Prostate gland (tissue), 2 donors: ENCODE measurements around the gene MBOAT2. TPM values are rescaled to one million over a fixed set of nuclear protein-coding genes. Genes with fewer than 3 reads are reported as not detected.
A peak's percentile ranks its signal among the peaks of the same experiment; 100 is the strongest.

Experiments
- DNase-seq: peaks from one replicate; pipeline ENCODE4 v3.0.0-alpha.2; 2019; ENCODE audit warnings: low spot score
- H3K27ac ChIP-seq, 2 donors: fragments of 200-600 bp; sonication (generic); 2 replicates each; pipeline ENCODE4 v1.5.1; 2017 to 2019
- H3K27me3 ChIP-seq: fragments of 200-600 bp; sonication (generic); replicated peaks from 2 replicates; pipeline ENCODE4 v1.5.1; 2019; ENCODE audit not compliant: insufficient read depth
- H3K36me3 ChIP-seq, 2 donors: fragments of 200-600 bp; sonication (generic); 1 replicate in 1 of 2; 2 replicates in 1 of 2; pipeline versions ENCODE4 v1.5.1 to v1.8.1; 2017 to 2019
- H3K4me1 ChIP-seq: fragments of 200-600 bp; sonication (generic); replicated peaks from 2 replicates; pipeline ENCODE4 v1.5.1; 2019
- H3K4me3 ChIP-seq, 2 donors: fragments of 200-600 bp; sonication (generic); 2 replicates each; pipeline ENCODE4 v1.5.1; 2017 to 2019
- H3K9me3 ChIP-seq: fragments of 200-600 bp; sonication (generic); 2 replicates; pipeline ENCODE4 v1.5.1; 2017
- CTCF ChIP-seq, 4 experiments: fragments of 200-600 bp in 2 of 4; fragments of 450-650 bp in 2 of 4; sonication (generic) in 2 of 4; IDR thresholded peaks; 1 replicate in 3 of 4; 2 replicates in 1 of 4; pipeline ENCODE4 v1.5.1; 2016 to 2019; ENCODE audit warnings: antibody characterized with exemption in 4 of 4, mild to moderate bottlenecking in 2 of 4, moderate library complexity in 2 of 4
- POLR2A ChIP-seq: fragments of 450-650 bp; IDR thresholded peaks from one replicate; pipeline ENCODE4 v1.6.1; 2016; ENCODE audit warnings: antibody characterized with exemption, mild to moderate bottlenecking
- POLR2AphosphoS5 ChIP-seq: sonication (generic); formaldehyde crosslinking; IDR thresholded peaks from one replicate; pipeline ENCODE4 v1.6.1; 2017; ENCODE audit warnings: antibody characterized with exemption
- WGBS: methylation state at CpG from one replicate; pipeline ENCODE4 v1.1.5; 2018; 5-methylcytosine and 5-hydroxymethylcytosine counted together
- intact Hi-C: fragments of 100-400 bp; cut with DNase I; formaldehyde crosslinking; loops from one replicate; pipeline ENCODE4 v1.14.2; 2022
- total RNA-seq, 2 donors: library from RNA; depleted of rRNA; stranded (reverse); fragments of >200 nt; gene quantifications; one replicate each; pipeline ENCODE4 v1.1.0, GENCODE V29; 2016

Gene MBOAT2
- total RNA-seq, 2 donors from 2014 or later = 20.3 to 40.2 TPM

GRCh38 chr2:8839189-8839965, 164.1 kb downstream of the MBOAT2 start:
- intact Hi-C loops = no loop called here
- 76% methylated on average over 5 of the region's 5 CpGs for WGBS

GRCh38 chr2:8837795-8838140, 165.7 kb downstream of the MBOAT2 start:
- no peak for TF ChIP-seq CTCF (IDR thresholded peaks at IDR 0.05)
- no peak for TF ChIP-seq POLR2AphosphoS5
- TF ChIP-seq POLR2A = no peak
- WGBS = 65% methylated on average over 11 of the region's 11 CpGs

More at GRCh38 chr2:8839189-8839965, 164.1 kb downstream of the MBOAT2 start:
- Histone ChIP-seq H3K36me3 (no peaks in the 10 kb centered on the region), H3K4me3 (no peak overlapping the region), H3K9me3 (no peaks in the 10 kb centered on the region), H3K27me3 (no peaks in the 10 kb centered on the region), H3K4me1 (no peaks in the 10 kb centered on the region), H3K27ac (no peak overlapping the region)
- DNase-seq = no peak
- TF ChIP-seq POLR2AphosphoS5 (no peak), POLR2A (no peak), CTCF (IDR thresholded peaks at IDR 0.05) (no peak)

GRCh38 chr2:8836971-8837794, 166.3 kb downstream of the MBOAT2 start, which contains the start of gene KIDINS220:
TSS of gene KIDINS220 (minus strand) at chr2:8837613. CDS start at chr2:8827093, 10,520 bp downstream.
- H3K4me1 ChIP-seq = no peaks in the 10 kb centered on the region
- DNase-seq = peak; percentile 88
- H3K36me3 ChIP-seq = no peaks in the 10 kb centered on the region
- intact Hi-C loops = no loop called here
- H3K4me3 ChIP-seq = peak within 1 kb of the TSS; percentile 81 to 83
- H3K9me3 ChIP-seq = no peaks in the 10 kb centered on the region
- H3K27me3 ChIP-seq = no peaks in the 10 kb centered on the region
- TF ChIP-seq POLR2A = peak; percentile 92
- peak; percentile 90 for TF ChIP-seq POLR2AphosphoS5
- TF ChIP-seq CTCF (IDR thresholded peaks at IDR 0.05) = no peak
- under 1% methylated on average over 64 of the region's 67 CpGs for WGBS
- peak within 1 kb of the TSS; percentile 59 to 73 for H3K27ac ChIP-seq

More at GRCh38 chr2:8837795-8838140, 165.7 kb downstream of the MBOAT2 start:
- intact Hi-C loops = no loop called here
- Histone ChIP-seq H3K36me3 (no peaks in the 10 kb centered on the region), H3K9me3 (no peaks in the 10 kb centered on the region), H3K4me3 (peak overlapping the region; percentile 81 to 83), H3K27me3 (no peaks in the 10 kb centered on the region), H3K27ac (no peak overlapping the region), H3K4me1 (no peaks in the 10 kb centered on the region)
- DNase-seq = no peak

GRCh38 chr2:8835279-8835678, 168.2 kb downstream of the MBOAT2 start:
- Histone ChIP-seq H3K4me3 (no peak overlapping the region), H3K27ac (no peak overlapping the region), H3K36me3 (no peaks in the 10 kb centered on the region), H3K27me3 (no peaks in the 10 kb centered on the region), H3K9me3 (no peaks in the 10 kb centered on the region), H3K4me1 (no peaks in the 10 kb centered on the region)
- no peak for DNase-seq
- TF ChIP-seq CTCF (IDR thresholded peaks at IDR 0.05) = no peak
- no peak for TF ChIP-seq POLR2AphosphoS5
- no peak for TF ChIP-seq POLR2A
- intact Hi-C loops = no loop called here
